Brain microvascular endothelial cell (primary cell): Measurements from ENCODE around the gene NXNL2.
A peak's percentile ranks its signal among the peaks of the same experiment; 100 is the strongest.

Source experiments
- DNase-seq: peaks from one replicate; pipeline ENCODE4 v3.0.0-alpha.2; 2020
- H3K27ac ChIP-seq: fragments of 250-450 bp; sonication (Bioruptor Pico); 2 replicates; pipeline ENCODE4 v1.5.1; 2020; ENCODE audit warnings: mild to moderate bottlenecking, moderate library complexity
- H3K27me3 ChIP-seq: fragments of 250-450 bp; sonication (Bioruptor Pico); replicated peaks from 2 replicates; pipeline ENCODE4 v1.5.1; 2020; ENCODE audit warnings: mild to moderate bottlenecking
- H3K36me3 ChIP-seq: fragments of 250-450 bp; sonication (Bioruptor Pico); replicated peaks from 2 replicates; pipeline ENCODE4 v1.5.1; 2020; ENCODE audit warnings: mild to moderate bottlenecking
- H3K4me3 ChIP-seq: 2 replicates; pipeline ENCODE4 v1.5.1; 2011; ENCODE audit warnings: low read depth, mild to moderate bottlenecking, control low read depth, low read length, moderate library complexity
- CTCF ChIP-seq: IDR thresholded peaks from 2 replicates; pipeline ENCODE4 v1.5.1; 2011; ENCODE audit warnings: low read depth, mild to moderate bottlenecking, moderate library complexity, low read length, control low read depth, inconsistent platforms; ENCODE audit errors: missing control alignments
- in situ Hi-C: cut with HindIII; loops from 2 replicates; pipeline ENCODE4 v1.10.0; 2017; ENCODE audit warnings: low sequenced_read_pairs, low pct_ligation_motif_present

Gene NXNL2

DNA sequence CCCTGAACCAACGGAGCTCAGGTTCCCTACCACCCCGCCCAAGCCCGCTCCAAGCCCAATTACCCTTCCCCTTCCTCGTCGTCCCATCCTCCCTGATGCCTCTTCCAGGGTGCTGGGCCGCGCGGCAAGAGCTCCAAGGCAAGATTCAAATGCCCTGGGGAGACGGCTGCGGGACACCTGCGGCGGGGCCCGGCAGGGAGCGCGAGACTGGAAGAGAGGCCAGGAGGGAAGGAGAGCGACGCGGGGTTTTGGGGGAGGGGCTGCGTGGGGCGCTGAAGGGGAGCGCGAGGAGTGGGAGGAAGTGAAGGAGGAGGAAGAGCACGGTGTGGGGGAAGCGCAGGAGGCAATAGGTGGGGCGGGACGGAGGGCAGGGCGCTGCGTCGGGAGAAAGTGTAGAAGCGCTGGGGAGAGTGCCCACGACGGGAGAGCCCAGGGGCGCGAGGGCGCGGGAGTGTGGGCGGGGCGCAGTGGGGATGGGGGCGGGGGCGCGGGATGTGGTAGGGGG is 975 bp upstream of the NXNL2 start:
- in situ Hi-C loops = no loop called here
- TF ChIP-seq CTCF = peak; percentile 29
- peak overlapping the region; percentile 6 for H3K27ac ChIP-seq

GRCh38 chr9:88535226-88536022 is 446 bp downstream of the NXNL2 start:
- TF ChIP-seq CTCF = no peak
- H3K27ac ChIP-seq = no peak overlapping the region
- no peaks in the 10 kb centered on the region for H3K36me3 ChIP-seq
- no peak for DNase-seq
- no peaks in the 10 kb centered on the region for H3K27me3 ChIP-seq
- in situ Hi-C loops = no loop called here
- H3K4me3 ChIP-seq = peak overlapping the region; percentile 61

More for the DNA sequence above, 975 bp upstream of the NXNL2 start:
- Histone ChIP-seq H3K36me3 (no peaks in the 10 kb centered on the region), H3K27me3 (no peaks in the 10 kb centered on the region), H3K4me3 (peak overlapping the region; percentile 61)
- DNase-seq = no peak

- Histone ChIP-seq H3K4me3 (peak overlapping the region; percentile 61), H3K27me3 (no peaks in the 10 kb centered on the region), H3K27ac (no peak overlapping the region), H3K36me3 (no peaks in the 10 kb centered on the region)
- in situ Hi-C loops = no loop called here
- no peak for TF ChIP-seq CTCF
- DNase-seq = no peak
Measured at GRCh38 chr9:88536023-88536324, 996 bp downstream of the NXNL2 start.

- Histone ChIP-seq H3K27me3 (no peaks in the 10 kb centered on the region), H3K27ac (no peak overlapping the region), H3K36me3 (no peaks in the 10 kb centered on the region), H3K4me3 (no peak overlapping the region)
- no peak for TF ChIP-seq CTCF
- DNase-seq = no peak
- in situ Hi-C loops = no loop called here
Measured at GRCh38 chr9:88536951-88537760, 2.2 kb downstream of the NXNL2 start.

GRCh38 chr9:88537761-88538091 is 2.7 kb downstream of the NXNL2 start:
- H3K27ac ChIP-seq = no peak overlapping the region
- no peaks in the 10 kb centered on the region for H3K27me3 ChIP-seq
- no peak overlapping the region for H3K4me3 ChIP-seq
- no peaks in the 10 kb centered on the region for H3K36me3 ChIP-seq
- peak; percentile 78 for DNase-seq
- in situ Hi-C loops = no loop called here
- TF ChIP-seq CTCF = no peak
